ENCODE results near the gene AZU1. TPM values are rescaled to one million over a fixed set of nuclear protein-coding genes. Genes with fewer than 3 reads are reported as not detected.

AZU1 gene
- total RNA-seq, 1 experiment from 2014 or later, result 1.6 TPM

DNA sequence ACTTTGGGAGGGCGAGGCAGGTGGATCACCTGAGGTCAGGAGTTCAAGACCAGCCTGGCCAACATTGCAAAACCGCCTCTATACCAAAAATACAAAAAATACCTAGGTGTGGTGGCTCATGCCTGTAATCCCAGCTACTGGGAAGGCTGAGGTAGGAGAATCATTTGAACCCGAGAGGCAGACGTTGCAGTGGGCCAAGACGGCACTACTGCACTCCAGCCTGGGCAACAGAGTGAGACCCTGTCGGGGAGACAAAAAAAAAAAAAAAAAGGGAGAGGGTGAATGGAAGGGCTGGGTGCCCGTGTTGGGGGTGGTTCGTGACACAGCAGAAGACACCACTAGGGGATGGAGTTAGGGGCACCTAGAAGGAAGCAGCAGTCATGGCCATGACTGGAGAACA, 42.7 kb downstream of the AZU1 start:
- no CpG with 5 or more reads among the region's 8 CpGs for WGBS (ENCODE audit: extremely low coverage, insufficient read length, low lambda C conversion rate)
- Histone ChIP-seq H2AK5ac (ENCODE audit: insufficient read length, low read length) (no peak overlapping the region), H3T11ph (ENCODE audit: low read length) (no peak overlapping the region), H2BK20ac (ENCODE audit: low read depth, low read length, poor library complexity, severe bottlenecking) (no peak overlapping the region), H3K79me1 (ENCODE audit: insufficient read depth, low read depth, low read length, poor library complexity, severe bottlenecking) (no peaks in the 10 kb centered on the region), H3K23ac (ENCODE audit: insufficient read length, low read depth, low read length) (no peak overlapping the region), H2BK12ac (ENCODE audit: insufficient read length, low read depth, low read length) (no peak overlapping the region), H3K4ac (ENCODE audit: low read depth, low read length) (no peak overlapping the region), H4K91ac (ENCODE audit: insufficient read length, low read depth, low read length) (no peak overlapping the region), H4K8ac (replicated peaks; ENCODE audit: insufficient read length, low read depth, low read length) (no peak overlapping the region), H3K4me2 (ENCODE audit: insufficient read depth, insufficient read length, low read length) (no peak overlapping the region), H2BK120ac (ENCODE audit: low read depth, low read length, poor library complexity, severe bottlenecking) (no peak overlapping the region), H3K9me3 (ENCODE audit: control insufficient read depth, low read depth, low read length) (no peaks in the 10 kb centered on the region), H2AFZ (ENCODE audit: low read length) (no peak overlapping the region), H3K4me1 (ENCODE audit: insufficient read depth, low read length) (no peaks in the 10 kb centered on the region), H3K18ac (ENCODE audit: insufficient read length, low read depth, low read length) (no peak overlapping the region), H3K14ac (ENCODE audit: insufficient read depth, low read length) (no peak overlapping the region), H2BK15ac (ENCODE audit: low read depth, low read length) (no peak overlapping the region), H3K56ac (ENCODE audit: insufficient read length, low read depth, low read length) (no peak overlapping the region), H3K79me2 (ENCODE audit: insufficient read depth, low read length) (no peaks in the 10 kb centered on the region), H4K5ac (ENCODE audit: insufficient read length, low read depth, low read length) (no peak overlapping the region), H4K20me1 (ENCODE audit: control insufficient read depth, insufficient read depth, insufficient read length) (no peaks in the 10 kb centered on the region), H3K9ac (ENCODE audit: extremely low read depth, insufficient read length, low read length) (no peak overlapping the region), H3K23me2 (ENCODE audit: insufficient read length, low read depth, low read length, poor library complexity, severe bottlenecking) (no peaks in the 10 kb centered on the region), H3K27me3 (ENCODE audit: insufficient read depth, low read length) (no peaks in the 10 kb centered on the region), H3K27ac (ENCODE audit: insufficient read length, low read depth, low read length) (no peak overlapping the region), H2BK5ac (ENCODE audit: insufficient read length, low read length) (no peak overlapping the region)
- Mint-ChIP-seq H3K9me3 (peaks cover 6 to 7% of the 10 kb centered on the region in 2 experiments), H3K27ac (peak overlapping the region in 1 of 3 experiments; percentile 77; a peak in 2 of 7 replicates), H3K36me3 (ENCODE audit: insufficient read depth in 1 of 3, low read depth in 3 of 3) (peaks cover 22 to 51% (median 40%) of the 10 kb centered on the region in 3 experiments), H3K4me1 (peaks cover 8 to 22% of the 10 kb centered on the region in 2 experiments), H3K27me3 (ENCODE audit: low read depth) (no peaks in the 10 kb centered on the region; the same call in 1 of the 2 replicates), H3K4me3 (peak overlapping the region in 1 of 2 experiments; percentile 66; a peak in 2 of 5 replicates)
- no peak for DNase-seq
- TF ChIP-seq, protein P1, sequence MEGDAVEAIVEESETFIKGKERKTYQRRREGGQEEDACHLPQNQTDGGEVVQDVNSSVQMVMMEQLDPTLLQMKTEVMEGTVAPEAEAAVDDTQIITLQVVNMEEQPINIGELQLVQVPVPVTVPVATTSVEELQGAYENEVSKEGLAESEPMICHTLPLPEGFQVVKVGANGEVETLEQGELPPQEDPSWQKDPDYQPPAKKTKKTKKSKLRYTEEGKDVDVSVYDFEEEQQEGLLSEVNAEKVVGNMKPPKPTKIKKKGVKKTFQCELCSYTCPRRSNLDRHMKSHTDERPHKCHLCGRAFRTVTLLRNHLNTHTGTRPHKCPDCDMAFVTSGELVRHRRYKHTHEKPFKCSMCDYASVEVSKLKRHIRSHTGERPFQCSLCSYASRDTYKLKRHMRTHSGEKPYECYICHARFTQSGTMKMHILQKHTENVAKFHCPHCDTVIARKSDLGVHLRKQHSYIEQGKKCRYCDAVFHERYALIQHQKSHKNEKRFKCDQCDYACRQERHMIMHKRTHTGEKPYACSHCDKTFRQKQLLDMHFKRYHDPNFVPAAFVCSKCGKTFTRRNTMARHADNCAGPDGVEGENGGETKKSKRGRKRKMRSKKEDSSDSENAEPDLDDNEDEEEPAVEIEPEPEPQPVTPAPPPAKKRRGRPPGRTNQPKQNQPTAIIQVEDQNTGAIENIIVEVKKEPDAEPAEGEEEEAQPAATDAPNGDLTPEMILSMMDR (conservative IDR thresholded peaks at IDR 0.05), result no peak
